Tibial nerve (tissue), 4 donors: ENCODE results near the gene RFC2. TPM values are rescaled to one million over a fixed set of nuclear protein-coding genes. Genes with fewer than 3 reads are reported as not detected.
A peak's percentile ranks its signal among the peaks of the same experiment; 100 is the strongest.

ENCODE experiments used
- DNase-seq, 2 donors: peaks; one replicate each; pipeline ENCODE4 v3.0.0-alpha.2; 2019; ENCODE audit warnings: low spot score in 2 of 2
- H3K27ac ChIP-seq, 4 donors: fragments of 200-600 bp; sonication (generic) in 3 of 4; one replicate each; pipeline ENCODE4 v1.5.1; 2017 to 2019; ENCODE audit warnings: mild to moderate bottlenecking in 1 of 4
- H3K27me3 ChIP-seq, 2 donors: fragments of 200-600 bp; sonication (generic) in 1 of 2; one replicate each; pipeline versions ENCODE4 v1.5.1 to v1.6.0; 2017 to 2019
- H3K36me3 ChIP-seq, 3 donors: fragments of 200-600 bp; sonication (generic); one replicate each; pipeline ENCODE4 v1.5.1; 2018 to 2019
- H3K4me1 ChIP-seq, 4 donors: fragments of 200-600 bp; sonication (generic) in 3 of 4; one replicate each; pipeline ENCODE4 v1.5.1; 2017 to 2019
- H3K4me3 ChIP-seq, 4 donors: fragments of 200-600 bp; sonication (generic) in 3 of 4; one replicate each; pipeline ENCODE4 v1.5.1; 2017 to 2019; ENCODE audit warnings: mild to moderate bottlenecking in 1 of 4, moderate library complexity in 1 of 4
- H3K9me3 ChIP-seq, 4 donors: fragments of 200-600 bp; sonication (generic) in 3 of 4; one replicate each; pipeline ENCODE4 v1.5.1; 2017 to 2019
- EP300 ChIP-seq, 2 donors: sonication (generic); formaldehyde crosslinking; IDR thresholded peaks; one replicate each; pipeline ENCODE4 v1.6.1; 2017; ENCODE audit warnings: antibody characterized with exemption in 2 of 2, mild to moderate bottlenecking in 1 of 2
- POLR2A ChIP-seq, 2 donors: fragments of 450-650 bp; IDR thresholded peaks; one replicate each; pipeline ENCODE4 v1.6.1; 2017; ENCODE audit warnings: antibody characterized with exemption in 2 of 2, mild to moderate bottlenecking in 2 of 2, moderate library complexity in 2 of 2
- WGBS, 2 donors: methylation state at CpG; one replicate each; pipeline ENCODE4 v1.1.5; 2018; 5-methylcytosine and 5-hydroxymethylcytosine counted together
- total RNA-seq, 4 donors: library from RNA; depleted of rRNA; stranded (reverse); fragments of >200 nt; gene quantifications; one replicate each; pipeline ENCODE4 v1.1.0, GENCODE V29; 2016
- TF ChIP-seq, protein P1 (sequence below), 5 experiments: fragments of 200-600 bp in 3 of 5; fragments of 450-650 bp in 2 of 5; sonication (generic) in 3 of 5; IDR thresholded peaks; one replicate each; pipeline ENCODE4 v1.5.1; 2016 to 2019; ENCODE audit warnings: antibody characterized with exemption in 5 of 5, mild to moderate bottlenecking in 3 of 5, moderate library complexity in 2 of 5

RFC2 gene
- total RNA-seq, 4 donors from 2014 or later: 8.4 to 25.1 (median 14.1) TPM

DNA sequence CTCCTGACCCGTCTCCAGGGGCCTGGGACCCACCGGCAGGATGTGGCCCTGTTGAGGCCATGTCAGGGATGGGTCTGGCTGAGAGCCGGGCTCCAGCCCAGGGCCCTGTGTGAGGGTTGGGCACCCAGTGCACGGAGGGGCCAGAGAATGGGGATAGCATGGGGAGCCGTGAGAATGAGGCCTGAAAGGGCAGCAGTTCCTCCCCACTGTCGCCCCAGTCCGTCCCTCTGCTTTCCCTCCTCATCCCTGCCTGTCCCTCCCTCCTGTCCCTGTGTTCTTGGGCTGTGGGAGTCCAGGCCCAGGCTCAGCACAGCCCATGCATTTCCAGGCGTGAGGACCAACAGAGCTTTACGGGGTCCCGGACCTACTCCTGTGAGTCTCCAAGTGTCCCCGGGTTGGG lies 34.8 kb downstream of the RFC2 start:
- H3K27me3 ChIP-seq: peaks cover 0 to 3% of the 10 kb centered on the region in 2 donors
- TF ChIP-seq, protein P1, sequence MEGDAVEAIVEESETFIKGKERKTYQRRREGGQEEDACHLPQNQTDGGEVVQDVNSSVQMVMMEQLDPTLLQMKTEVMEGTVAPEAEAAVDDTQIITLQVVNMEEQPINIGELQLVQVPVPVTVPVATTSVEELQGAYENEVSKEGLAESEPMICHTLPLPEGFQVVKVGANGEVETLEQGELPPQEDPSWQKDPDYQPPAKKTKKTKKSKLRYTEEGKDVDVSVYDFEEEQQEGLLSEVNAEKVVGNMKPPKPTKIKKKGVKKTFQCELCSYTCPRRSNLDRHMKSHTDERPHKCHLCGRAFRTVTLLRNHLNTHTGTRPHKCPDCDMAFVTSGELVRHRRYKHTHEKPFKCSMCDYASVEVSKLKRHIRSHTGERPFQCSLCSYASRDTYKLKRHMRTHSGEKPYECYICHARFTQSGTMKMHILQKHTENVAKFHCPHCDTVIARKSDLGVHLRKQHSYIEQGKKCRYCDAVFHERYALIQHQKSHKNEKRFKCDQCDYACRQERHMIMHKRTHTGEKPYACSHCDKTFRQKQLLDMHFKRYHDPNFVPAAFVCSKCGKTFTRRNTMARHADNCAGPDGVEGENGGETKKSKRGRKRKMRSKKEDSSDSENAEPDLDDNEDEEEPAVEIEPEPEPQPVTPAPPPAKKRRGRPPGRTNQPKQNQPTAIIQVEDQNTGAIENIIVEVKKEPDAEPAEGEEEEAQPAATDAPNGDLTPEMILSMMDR (IDR thresholded peaks at IDR 0.05): no peak
- TF ChIP-seq POLR2A (IDR thresholded peaks at IDR 0.05): no peak
- TF ChIP-seq EP300 (IDR thresholded peaks at IDR 0.05): no peak
- WGBS, 2 donors: 79 to 82% methylated on average over 8 to 11 of the region's 11 CpGs
- DNase-seq: no peak
- no peak overlapping the region for H3K4me3 ChIP-seq
- H3K27ac ChIP-seq: no peak overlapping the region
- peaks cover 0 to 7% (median 0%) of the 10 kb centered on the region in 4 donors for H3K9me3 ChIP-seq
- H3K4me1 ChIP-seq: peaks cover 0 to 6% (median 3%) of the 10 kb centered on the region in 4 donors
- peaks cover 0 to 10% (median 0%) of the 10 kb centered on the region in 3 donors for H3K36me3 ChIP-seq

DNA sequence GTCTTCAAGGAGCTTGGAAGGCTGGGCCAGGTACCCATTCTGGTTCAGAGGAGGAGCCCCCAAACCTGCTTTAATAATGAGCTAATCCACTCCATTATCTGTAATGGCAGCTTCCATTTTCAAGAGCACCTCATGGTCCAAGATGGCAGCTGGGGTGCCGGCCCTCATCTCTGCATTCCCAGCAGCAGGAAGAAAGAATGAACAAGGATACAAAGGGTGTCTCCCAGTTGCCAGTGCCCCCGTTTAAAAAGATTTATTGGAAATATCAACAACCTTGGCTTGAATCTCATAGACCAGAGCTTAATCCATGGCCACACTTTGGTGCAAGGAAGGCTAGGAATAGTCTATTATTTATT lies 35.9 kb downstream of the RFC2 start:
- WGBS, 2 donors: 77 to 83% methylated on average over 2 of the region's 2 CpGs
- no peaks in the 10 kb centered on the region for H3K36me3 ChIP-seq
- H3K4me1 ChIP-seq: peaks cover 0 to 6% (median 3%) of the 10 kb centered on the region in 4 donors
- DNase-seq: no peak
- H3K27me3 ChIP-seq: peaks cover 0 to 3% of the 10 kb centered on the region in 2 donors
- TF ChIP-seq, protein P1 (IDR thresholded peaks at IDR 0.05): no peak
- TF ChIP-seq EP300 (IDR thresholded peaks at IDR 0.05): no peak
- TF ChIP-seq POLR2A (IDR thresholded peaks at IDR 0.05): no peak
- H3K27ac ChIP-seq: no peak overlapping the region
- H3K9me3 ChIP-seq: peaks cover 0 to 7% (median 0%) of the 10 kb centered on the region in 4 donors
- H3K4me3 ChIP-seq: no peak overlapping the region

DNA sequence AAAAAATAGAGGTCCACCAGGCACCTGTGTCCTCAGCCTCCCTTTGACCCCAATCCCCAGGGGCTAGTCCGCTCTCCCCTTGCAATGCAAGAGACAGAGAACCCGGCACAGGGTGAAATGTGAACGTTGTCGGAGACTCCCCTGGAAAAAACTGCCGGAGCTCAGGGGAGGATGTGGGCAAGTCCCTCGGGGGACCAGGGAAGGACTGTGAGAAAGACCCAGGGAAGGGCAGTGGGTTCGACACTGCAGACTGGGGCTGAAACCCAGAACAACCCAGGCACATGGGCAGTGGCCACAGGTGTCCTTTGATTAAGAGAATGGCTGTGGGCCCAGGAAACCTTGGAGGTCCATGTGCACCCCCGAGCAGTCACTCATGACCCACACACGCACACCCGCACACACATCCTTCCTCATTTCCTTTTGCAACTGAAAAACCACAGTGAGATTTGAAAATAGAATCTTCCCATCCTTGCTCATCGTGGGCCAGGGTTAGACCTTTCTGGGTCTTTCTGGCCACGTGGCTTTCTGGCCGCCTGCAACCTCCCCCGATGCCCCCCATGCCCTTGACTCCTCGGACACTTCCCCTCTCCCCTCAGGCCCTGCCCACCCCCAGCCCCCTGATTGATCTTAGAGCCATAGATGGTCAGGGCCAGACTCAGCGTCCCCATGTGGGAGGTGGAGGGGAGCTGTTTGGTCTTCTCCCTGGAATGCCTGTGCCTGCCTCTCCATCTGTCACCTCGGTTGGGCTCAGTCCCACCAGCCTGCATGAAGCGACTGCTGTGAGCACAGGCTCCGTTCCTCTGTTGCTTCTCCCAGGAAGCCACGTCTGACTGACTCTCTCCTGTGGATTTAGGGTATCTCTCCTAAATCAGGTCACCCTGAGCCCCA lies 36.5 kb downstream of the RFC2 start:
- Histone ChIP-seq H3K27me3 (peaks cover 0 to 3% of the 10 kb centered on the region in 2 donors), H3K4me3 (no peak overlapping the region), H3K36me3 (no peaks in the 10 kb centered on the region), H3K9me3 (peaks cover 0 to 7% (median 0%) of the 10 kb centered on the region in 4 donors), H3K4me1 (peaks cover 0 to 6% (median 3%) of the 10 kb centered on the region in 4 donors), H3K27ac (no peak overlapping the region)
- 43 to 50% methylated on average over 20 of the region's 20 CpGs for WGBS, 2 donors
- TF ChIP-seq, protein P1 (IDR thresholded peaks at IDR 0.05): no peak
- peak in 1 of 2 donors; percentile 30 for TF ChIP-seq EP300 (IDR thresholded peaks at IDR 0.05)
- no peak for TF ChIP-seq POLR2A (IDR thresholded peaks at IDR 0.05)
- no peak for DNase-seq

DNA sequence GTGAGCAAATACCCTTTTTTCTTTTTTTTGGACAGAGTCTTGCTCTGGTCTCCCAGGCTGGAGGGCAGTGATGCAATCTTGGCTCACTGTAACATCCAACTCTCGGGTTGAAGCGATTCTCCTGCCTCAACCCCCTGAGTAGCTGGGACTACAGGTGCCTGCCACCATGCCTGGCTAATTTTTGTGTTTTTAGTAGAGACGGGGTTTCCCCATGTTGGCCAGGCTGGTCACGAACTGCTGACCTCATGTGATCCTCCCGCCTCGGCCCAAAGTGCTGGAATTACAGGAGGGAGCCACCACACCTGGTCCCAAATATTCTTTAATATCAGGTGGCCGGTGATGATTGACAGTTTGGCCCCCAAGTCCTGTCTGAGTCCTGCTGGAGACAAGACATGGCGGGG lies 37.8 kb downstream of the RFC2 start:
- Histone ChIP-seq H3K4me3 (no peak overlapping the region), H3K36me3 (no peaks in the 10 kb centered on the region), H3K27me3 (peaks cover 0 to 3% of the 10 kb centered on the region in 2 donors), H3K9me3 (peaks cover 0 to 7% (median 0%) of the 10 kb centered on the region in 4 donors), H3K4me1 (peaks cover 0 to 6% (median 3%) of the 10 kb centered on the region in 4 donors), H3K27ac (no peak overlapping the region)
- no peak for DNase-seq
- TF ChIP-seq, protein P1 (IDR thresholded peaks at IDR 0.05): no peak
- TF ChIP-seq POLR2A (IDR thresholded peaks at IDR 0.05) (no peak), EP300 (IDR thresholded peaks at IDR 0.05) (no peak)
- WGBS, 2 donors: 53 to 55% methylated on average over 6 to 8 of the region's 8 CpGs

- H3K4me3 ChIP-seq: no peak overlapping the region
- TF ChIP-seq POLR2A (IDR thresholded peaks at IDR 0.05) (no peak), EP300 (IDR thresholded peaks at IDR 0.05) (no peak)
- TF ChIP-seq, protein P1 (IDR thresholded peaks at IDR 0.05): no peak
- 71 to 79% methylated on average over 15 of the region's 15 CpGs for WGBS, 2 donors
- no peaks in the 10 kb centered on the region for H3K36me3 ChIP-seq
- peaks cover 0 to 7% (median 0%) of the 10 kb centered on the region in 4 donors for H3K9me3 ChIP-seq
- H3K27ac ChIP-seq: no peak overlapping the region
- DNase-seq: no peak
- peaks cover 0 to 3% of the 10 kb centered on the region in 2 donors for H3K27me3 ChIP-seq
- H3K4me1 ChIP-seq: peaks cover 0 to 6% (median 3%) of the 10 kb centered on the region in 4 donors
Measured at GRCh38 chr7:74215921-74216320, 38.3 kb downstream of the RFC2 start.
